Stimulated activated memory B cell treated with anti-CD40 and anti-IgM and Interleukin-4, amounts not matched to agents 10 μg/mL and 1 μg/mL and 100 μg/mL, for 72 hours (primary cell): ENCODE data around the gene MMP28.

Source experiments
- ATAC-seq: fragments of 150-1000 bp; cut with Tn5 transposase; 2 replicates; pipeline ENCODE4 v1.10.0; 2021
- H3K27ac Mint-ChIP-seq: one replicate; pipeline ENCODE4 v1.8.0; 2022; ENCODE audit warnings: mild to moderate bottlenecking, mixed read lengths
- H3K27me3 Mint-ChIP-seq: one replicate; pipeline ENCODE4 v1.8.0; 2022; ENCODE audit warnings: mixed read lengths
- H3K36me3 Mint-ChIP-seq: one replicate; pipeline ENCODE4 v1.8.0; 2022; ENCODE audit warnings: mixed read lengths
- H3K4me1 Mint-ChIP-seq: one replicate; pipeline ENCODE4 v1.8.0; 2022; ENCODE audit warnings: mixed read lengths
- H3K4me3 Mint-ChIP-seq: one replicate; pipeline ENCODE4 v1.8.0; 2022; ENCODE audit warnings: mild to moderate bottlenecking, moderate library complexity, mixed read lengths
- H3K9me3 Mint-ChIP-seq: one replicate; pipeline ENCODE4 v1.8.0; 2022; ENCODE audit warnings: mixed read lengths

Gene MMP28

DNA sequence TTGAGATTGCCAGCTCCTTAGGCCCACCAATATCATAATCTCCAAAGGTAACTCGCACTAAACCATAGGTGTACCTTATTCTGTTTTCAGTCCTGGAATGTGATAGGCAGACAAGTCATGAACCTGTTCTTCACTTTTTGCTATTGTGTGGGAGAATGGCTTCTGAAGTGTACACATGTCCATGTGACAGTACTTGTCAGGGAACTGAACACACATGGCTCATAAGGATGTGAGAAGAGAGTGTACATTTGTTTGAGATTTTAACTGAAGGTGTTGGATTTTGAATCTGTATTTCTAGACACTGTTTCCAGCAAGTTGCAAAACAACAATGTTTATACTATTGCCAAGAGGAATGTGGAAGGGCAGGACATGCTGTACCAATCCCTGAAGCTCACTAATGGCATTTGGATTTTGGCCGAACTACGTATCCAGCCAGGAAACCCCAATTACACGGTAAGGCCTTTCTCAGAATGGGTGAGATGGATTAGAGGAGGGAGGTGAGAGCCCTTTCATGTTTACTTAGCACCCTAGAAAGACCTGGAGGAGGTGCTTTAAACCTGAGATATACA lies 78.5 kb downstream of the MMP28 start:
- ATAC-seq = no peak
- H3K27me3 Mint-ChIP-seq = no peaks in the 10 kb centered on the region
- H3K4me1 Mint-ChIP-seq = no peaks in the 10 kb centered on the region
- H3K36me3 Mint-ChIP-seq = peaks cover 49% of the 10 kb centered on the region
- H3K27ac Mint-ChIP-seq = no peak overlapping the region
- H3K9me3 Mint-ChIP-seq = no peaks in the 10 kb centered on the region
- no peak overlapping the region for H3K4me3 Mint-ChIP-seq

DNA sequence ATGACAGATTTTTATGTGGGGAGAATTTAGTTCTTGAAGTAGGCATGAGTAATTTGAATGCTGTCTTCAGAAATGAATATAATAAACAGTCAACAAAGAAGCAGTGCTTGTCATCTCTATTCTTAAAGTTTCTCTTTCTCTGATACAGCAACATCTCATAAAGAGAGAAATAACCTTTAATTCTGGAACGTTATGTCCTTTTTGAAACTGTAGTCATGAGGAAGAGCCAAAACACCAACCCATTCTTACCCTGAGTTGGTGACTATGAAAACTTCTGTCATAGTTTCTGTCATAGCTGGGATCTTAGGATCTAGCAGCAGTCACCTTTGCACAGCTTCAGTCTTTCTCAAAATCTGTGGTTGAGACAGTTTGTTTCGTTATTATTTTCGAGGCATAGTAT lies 79.3 kb downstream of the MMP28 start:
- H3K36me3 Mint-ChIP-seq = peaks cover 47% of the 10 kb centered on the region
- H3K4me3 Mint-ChIP-seq = no peak overlapping the region
- H3K4me1 Mint-ChIP-seq = no peaks in the 10 kb centered on the region
- no peak for ATAC-seq
- H3K27ac Mint-ChIP-seq = no peak overlapping the region
- H3K9me3 Mint-ChIP-seq = no peaks in the 10 kb centered on the region
- H3K27me3 Mint-ChIP-seq = no peaks in the 10 kb centered on the region
